ENCODE results near the gene RIN3.
"Not testable (repeated sequence)": the region's sequence is repeated elsewhere in the genome, so short reads cannot be mapped to it uniquely, and the experiment has no call there.

Gene RIN3

DNA sequence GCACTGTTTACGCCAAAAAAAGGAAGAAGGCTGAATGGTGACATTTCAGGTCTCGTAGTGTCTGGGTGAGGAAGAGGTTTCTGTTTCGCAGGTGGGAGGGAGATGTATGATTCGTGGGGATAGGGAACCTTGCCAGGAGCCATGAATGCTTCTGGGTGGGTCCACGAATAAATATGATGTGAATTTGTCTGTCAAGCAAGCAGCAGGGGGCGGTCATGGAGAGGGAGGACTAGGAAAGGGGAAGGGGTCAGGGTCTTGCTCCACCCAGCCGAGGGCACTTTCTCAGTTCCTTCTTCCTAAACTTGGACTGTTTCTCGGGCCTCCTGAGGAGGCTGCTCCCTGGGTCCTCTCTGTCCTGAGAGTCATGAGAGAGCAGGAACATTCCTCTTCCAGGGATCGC, 162.4 kb downstream of the RIN3 start:
- FAIRE-seq = no peak

GRCh38 chr14:92676403-92677086, 163.0 kb downstream of the RIN3 start:
- no peak for FAIRE-seq

DNA sequence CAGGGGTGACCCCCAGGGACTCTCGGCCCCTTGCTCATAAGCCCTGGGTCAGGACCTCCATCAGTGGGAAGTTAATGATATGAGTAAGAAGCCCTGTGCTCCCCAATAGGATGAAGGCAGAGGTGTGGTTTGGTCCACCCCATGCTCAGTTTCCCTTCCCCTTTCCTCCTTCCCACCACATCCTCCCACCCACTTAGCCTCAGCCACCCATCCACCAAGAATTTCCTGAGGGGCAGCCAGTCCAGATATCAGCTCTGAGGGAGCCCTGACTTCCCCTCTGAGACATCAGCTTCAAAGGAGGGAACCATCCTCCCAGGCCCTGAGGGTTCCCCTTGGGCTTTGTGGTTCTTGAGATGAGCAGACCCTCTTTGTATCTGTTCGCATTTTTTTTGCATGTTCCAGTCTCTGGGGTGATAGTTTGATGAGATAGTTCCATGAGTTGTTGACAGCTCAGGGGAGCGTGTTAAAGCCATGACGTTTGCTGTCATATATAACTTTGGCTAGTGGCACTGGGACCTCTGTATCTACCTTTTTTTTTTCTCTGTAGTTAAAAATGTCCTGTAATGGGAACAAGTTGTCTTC, 163.6 kb downstream of the RIN3 start:
- no peak for FAIRE-seq

- FAIRE-seq = no peak
These were observed 164.4 kb downstream of the RIN3 start for GRCh38 chr14:92677955-92678354.

- FAIRE-seq = no peak
These were observed 165.2 kb downstream of the RIN3 start for GRCh38 chr14:92678766-92679165.

DNA sequence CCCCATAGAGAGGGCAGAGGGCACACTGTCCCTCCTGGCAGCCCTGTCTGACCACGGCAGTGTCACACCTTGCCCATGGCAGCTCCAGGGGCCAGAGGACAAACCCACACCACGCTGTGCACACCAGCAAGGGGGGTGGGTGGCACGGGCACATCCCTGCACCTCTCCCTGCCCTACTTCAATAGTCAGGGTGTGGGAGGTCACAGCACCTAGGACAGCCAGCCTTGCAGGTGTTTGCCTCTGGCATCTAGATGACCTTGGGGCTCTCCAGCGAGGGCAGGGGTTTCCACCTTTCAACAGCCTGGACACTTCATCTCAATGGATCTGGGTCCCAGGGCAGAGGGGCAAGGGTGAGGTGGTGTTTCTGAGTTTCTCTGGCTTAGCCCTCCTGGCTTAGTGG, 165.7 kb downstream of the RIN3 start:
- FAIRE-seq = no peak

DNA sequence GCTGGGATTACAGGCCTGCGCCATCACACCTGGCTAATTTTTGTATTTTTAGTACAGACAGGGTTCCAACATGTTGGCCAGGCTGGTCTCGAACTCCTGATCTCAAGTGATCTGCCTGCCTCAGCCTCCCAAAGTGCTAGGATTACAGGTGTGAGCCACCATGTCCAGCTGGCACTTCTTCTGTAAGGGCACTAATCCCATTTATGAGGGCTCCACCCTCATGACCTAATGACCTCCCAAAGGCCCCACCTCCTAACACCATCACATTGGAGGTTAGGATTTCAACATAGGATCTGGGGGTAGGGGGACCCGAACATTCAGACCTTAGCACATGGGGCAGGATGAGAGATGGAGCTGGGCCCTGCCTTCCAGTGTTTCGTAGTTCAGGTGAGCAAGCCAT, 166.7 kb downstream of the RIN3 start:
- not testable (repeated sequence) for FAIRE-seq

- no peak for FAIRE-seq
These were observed 167.4 kb downstream of the RIN3 start for GRCh38 chr14:92680781-92681650.

GRCh38 chr14:92683041-92683440, 169.5 kb downstream of the RIN3 start:
- no peak for FAIRE-seq

DNA sequence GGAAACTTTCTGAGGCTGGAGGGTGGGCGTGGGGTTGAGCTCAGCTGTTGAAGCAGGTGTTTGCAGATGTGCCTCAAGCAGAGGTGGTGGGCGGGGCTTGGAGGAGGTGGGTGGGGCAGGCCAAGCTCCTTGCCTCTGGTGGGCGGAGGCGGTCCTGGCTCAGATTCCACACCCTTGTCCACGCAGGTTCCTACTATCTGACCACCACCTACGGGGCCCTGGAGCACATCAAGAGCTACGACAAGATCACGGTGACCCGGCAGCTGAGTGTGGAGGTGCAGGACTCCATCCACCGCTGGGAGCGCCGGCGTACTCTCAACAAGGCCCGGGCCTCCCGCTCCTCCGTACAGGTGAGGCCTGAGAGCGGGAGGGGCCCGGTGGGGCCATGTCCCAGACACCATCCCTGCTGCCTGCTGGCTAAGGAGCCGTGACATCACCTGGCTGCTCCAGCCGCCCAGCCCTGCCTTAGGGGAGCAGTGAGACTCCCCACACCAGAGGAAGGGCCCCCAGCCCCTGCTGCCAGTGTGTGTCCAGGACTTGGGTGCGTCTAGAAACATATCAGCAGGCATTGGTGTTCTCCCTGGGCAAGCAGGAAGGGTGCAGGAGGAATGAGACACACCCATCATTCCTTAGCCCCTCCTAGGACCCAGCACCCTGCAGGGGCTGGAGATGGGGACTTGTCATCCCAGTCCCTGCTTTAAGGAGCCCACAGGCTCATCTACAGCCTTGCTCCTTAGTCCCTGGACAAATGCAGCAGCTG, 171.4 kb downstream of the RIN3 start:
- FAIRE-seq = no peak

DNA sequence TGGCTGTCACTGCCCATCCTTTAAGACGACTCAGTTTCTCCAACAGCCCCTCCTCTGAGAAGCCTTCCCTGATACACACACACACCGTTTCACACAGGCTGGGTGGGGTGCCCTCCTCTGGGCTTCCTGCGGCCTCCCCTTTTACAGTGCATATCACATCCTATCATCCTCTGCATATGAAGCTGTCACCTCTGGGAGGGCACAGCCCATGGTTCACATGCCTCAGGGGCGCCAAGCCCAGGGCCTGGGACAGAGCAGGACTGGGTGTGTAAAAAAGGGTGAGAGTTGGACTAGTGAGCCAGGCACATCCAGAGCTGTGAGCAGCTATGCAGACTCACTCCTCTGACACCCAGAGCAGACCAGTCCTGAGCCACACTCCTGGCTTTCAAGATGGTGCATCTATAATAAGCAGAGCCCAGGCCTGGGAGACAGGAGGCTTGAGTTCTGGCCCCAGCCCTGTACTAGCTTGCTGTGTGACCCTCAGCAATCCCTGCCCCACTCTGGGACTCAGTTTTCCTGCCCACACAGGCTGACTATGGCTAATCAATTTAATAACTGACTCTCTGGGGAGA, 172.3 kb downstream of the RIN3 start:
- FAIRE-seq = no peak

DNA sequence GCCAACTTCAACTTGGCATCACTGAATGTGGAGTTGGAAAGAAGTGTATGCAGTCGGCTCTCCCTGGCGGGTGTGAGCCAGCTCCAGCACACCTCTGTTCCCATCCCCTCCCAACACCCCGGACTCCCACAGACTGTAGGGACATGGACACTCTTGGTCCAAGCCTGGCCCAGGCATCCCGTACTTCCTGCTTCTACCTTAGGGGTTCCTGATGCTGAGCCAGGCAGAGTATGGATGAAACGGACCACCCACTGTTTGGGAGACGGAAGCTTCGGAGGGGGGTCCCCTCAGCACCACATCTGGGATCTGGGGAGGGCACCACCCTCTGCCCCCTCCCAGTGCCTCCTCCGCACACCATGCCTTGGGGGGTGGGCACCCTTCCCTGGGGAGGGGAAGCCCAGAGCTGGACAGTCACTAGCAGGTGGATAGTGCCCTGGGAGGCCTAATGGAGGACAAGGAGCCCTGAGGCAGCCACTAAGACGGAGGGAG, 172.9 kb downstream of the RIN3 start:
- FAIRE-seq = no peak

DNA sequence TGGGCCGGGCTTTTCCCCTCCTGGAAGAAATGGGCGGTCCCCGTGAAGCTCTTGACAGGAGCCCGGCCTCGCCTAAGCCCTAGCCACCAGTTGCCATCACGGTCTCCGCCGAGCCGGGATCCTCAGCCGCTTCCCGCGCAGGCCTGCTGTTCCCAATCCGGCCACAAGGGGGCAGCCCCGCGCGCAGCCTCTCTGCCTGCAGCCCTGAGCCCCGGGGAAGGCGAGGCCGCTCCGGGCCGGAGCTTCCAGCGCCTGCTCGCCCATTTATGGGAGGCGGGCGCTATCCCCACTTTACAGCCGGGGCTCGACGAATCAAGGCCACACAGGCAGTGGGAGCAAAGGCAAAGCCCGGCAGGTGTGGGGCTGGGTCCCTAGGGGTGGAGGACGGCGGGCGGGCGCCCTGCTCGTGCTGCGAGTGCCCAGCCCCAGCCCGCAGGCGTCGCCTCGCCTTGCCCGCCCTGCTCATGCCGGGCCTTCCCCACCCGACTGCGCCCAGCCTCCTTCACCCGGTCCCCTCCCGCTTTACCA, 173.4 kb downstream of the RIN3 start:
- FAIRE-seq = no peak

DNA sequence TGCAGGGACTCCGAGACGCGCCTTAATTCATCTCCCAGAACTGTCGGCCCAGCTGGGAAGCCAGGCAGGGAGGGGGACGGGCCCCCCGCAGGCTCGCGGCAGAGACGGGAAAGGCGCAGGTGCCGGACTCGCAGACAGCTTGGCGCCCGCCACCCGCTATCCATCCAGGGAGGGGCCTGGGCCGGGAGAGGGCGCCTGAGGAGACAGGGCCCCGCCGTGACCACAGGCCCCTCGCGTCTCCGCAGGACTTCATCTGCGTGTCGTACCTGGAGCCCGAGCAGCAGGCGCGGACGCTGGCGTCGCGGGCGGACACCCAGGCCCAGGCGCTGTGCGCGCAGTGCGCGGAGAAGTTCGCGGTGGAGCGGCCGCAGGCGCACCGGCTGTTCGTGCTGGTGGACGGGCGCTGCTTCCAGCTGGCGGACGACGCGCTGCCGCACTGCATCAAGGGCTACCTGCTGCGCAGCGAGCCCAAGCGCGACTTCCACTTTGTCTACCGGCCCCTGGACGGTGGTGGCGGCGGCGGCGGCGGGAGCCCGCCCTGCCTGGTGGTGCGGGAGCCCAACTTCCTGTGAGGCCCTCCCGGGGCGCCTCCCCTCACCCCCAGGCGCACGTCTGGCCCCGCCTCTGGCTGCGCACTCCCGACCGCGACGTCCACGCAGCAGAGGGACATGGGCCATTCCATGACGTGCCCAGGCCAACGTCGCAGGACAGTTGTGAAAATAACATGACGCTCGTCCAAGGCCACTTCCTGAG, 174.3 kb downstream of the RIN3 start:
- FAIRE-seq = no peak

DNA sequence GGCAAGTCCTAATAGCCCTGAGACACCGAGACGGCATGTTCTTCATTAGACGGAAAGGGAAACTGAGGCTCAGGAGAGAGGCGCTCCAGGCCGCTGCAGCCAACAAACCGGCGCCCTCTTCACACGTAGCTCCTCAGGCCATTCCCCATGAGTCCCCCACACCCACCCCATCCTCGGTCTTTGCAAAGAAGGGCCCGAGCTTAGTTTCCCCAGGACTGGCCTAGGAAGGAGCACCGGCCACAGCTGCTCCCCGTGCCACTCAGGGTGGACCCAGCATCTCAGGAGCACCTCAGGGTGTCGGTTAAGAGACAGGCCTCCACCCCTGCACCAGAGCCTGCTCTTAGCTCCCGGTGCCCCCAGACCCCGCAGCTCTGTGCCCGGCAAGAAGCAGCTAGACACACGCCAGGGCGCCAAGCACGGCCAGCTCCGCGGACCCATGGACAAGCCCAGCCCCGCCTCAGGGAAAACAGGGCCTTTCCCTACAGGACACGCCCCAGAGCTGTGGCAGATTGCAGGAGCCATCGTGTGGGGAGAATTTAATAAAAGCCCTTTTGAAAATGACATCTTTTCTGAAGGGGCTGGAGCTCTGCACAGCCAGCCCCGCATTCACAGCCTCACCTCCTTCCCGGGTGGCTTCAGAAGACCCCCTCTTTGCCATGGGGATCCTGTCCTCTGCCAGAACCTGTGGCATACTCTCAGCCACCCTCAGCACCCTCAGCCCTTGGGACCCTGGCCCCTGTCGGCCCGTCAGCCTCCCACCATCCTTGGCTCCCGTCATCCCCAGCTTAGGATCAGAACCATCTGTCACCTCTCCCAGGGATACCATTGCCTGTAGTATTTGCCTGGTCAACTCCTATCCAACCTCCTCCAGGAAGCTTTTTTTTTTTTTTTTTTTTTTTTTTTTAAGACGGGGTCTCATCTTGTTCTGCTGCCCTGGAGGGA, 175.1 kb downstream of the RIN3 start:
- no peak for FAIRE-seq

DNA sequence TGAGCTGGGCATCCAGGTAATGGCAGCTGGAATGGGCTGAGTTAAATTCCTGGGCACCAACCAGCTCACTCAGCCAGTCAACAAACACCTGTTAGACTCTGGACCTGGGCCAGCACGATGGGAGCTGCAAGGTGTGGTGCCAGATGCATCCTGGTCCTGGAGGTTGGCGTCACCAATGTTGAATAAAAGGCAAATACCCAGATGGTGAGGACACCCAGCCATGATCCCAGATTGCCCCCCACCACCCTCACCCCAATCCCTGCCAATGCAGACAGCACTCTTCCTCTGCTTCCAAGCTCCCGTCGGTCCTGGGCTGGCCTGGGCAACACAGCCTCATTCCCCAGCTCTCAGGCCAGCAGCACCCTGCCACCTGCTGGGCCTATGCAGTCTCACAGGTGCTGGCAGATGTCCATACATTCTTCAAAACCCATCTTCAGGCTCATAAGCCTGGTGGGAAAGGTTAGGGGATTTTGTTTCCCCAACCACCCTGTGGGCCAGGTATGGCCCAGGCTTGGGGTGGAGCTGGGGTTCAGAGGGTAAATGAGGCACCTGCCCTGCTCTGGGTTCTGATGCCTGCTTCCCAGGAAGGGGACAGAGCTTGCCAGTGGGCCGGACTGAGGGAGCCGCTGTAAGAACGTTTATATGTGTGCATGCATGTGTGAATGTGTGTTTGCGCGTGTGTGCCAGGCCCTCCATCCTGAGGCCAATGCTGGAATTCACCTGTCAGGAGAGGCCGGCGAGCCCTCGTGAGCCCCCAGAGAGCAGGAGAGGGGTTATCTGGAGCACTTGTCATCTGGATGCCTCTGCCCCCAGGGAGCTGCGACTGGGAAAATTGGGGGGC, 176.8 kb downstream of the RIN3 start:
- no peak for FAIRE-seq

DNA sequence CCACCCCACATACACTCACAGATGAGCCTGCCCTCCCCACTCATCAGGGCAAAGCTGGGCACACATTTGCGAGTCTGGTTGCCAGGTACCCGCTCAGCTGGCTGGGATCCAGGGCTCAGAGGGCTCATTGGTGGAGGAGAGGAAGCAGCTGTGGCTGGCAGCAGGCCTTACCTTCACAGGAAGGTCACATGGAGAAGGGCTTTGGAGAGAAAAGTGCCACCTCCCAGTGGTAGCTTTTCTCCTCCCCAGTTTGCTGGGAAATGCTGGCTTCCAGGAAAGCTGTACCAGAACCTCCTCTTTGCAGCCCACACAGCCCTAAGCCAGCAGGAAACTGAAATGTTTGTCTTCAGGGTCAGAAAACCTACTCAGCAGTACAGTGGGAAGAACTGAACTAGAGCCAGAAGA, 179.2 kb downstream of the RIN3 start:
- FAIRE-seq = no peak

DNA sequence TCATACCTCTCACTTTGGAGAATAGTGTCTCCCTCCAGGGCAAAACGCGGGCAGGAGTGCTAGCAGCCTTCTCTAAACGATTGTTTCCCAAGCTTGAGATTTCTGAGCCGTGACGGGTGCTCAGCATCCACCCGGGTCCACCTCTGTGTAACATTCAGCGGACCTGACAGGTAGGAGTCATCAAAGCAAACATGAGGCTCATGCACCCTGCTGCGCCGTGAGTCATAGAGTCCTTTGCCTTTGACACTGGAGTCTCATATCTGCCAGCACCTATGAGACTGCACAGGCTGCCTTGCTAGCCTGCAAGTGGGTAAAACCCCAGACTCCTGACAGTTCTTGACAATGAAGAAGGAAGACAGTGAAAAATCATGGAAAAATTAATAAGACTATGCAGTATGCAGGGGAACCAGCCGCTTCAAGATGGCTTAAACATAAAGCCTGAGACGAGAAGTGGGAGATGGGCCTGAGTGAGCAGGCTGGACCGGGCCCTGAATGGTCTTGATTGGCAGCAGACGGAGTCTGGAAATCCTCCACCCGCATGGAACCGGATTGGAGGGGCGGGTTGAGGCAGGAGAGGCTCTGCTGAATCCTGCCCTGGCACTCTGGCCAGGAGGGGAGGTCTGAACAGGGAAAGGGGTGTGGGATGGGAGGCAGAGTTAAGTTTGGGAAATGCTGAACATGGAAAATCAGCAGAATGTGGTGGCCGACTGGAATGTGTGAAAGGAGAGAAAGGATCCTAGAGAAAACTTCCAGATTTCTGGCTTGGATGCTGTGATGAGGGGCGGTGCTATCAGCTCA, 180.6 kb downstream of the RIN3 start:
- FAIRE-seq = no peak

- FAIRE-seq = no peak
These were observed 181.2 kb downstream of the RIN3 start for GRCh38 chr14:92694807-92695206.
